Tibial nerve (tissue), 4 donors: Measurements from ENCODE around the gene FLRT1. TPM values are rescaled to one million over a fixed set of nuclear protein-coding genes. Genes with fewer than 3 reads are reported as not detected.

Source experiments
- DNase-seq, 2 donors: peaks; one replicate each; pipeline ENCODE4 v3.0.0-alpha.2; 2019; ENCODE audit warnings: low spot score in 2 of 2
- H3K27ac ChIP-seq, 4 donors: fragments of 200-600 bp; sonication (generic) in 3 of 4; one replicate each; pipeline ENCODE4 v1.5.1; 2017 to 2019; ENCODE audit warnings: mild to moderate bottlenecking in 1 of 4
- H3K27me3 ChIP-seq, 2 donors: fragments of 200-600 bp; sonication (generic) in 1 of 2; one replicate each; pipeline versions ENCODE4 v1.5.1 to v1.6.0; 2017 to 2019
- H3K36me3 ChIP-seq, 3 donors: fragments of 200-600 bp; sonication (generic); one replicate each; pipeline ENCODE4 v1.5.1; 2018 to 2019
- H3K4me1 ChIP-seq, 4 donors: fragments of 200-600 bp; sonication (generic) in 3 of 4; one replicate each; pipeline ENCODE4 v1.5.1; 2017 to 2019
- H3K4me3 ChIP-seq, 4 donors: fragments of 200-600 bp; sonication (generic) in 3 of 4; one replicate each; pipeline ENCODE4 v1.5.1; 2017 to 2019; ENCODE audit warnings: mild to moderate bottlenecking in 1 of 4, moderate library complexity in 1 of 4
- H3K9me3 ChIP-seq, 4 donors: fragments of 200-600 bp; sonication (generic) in 3 of 4; one replicate each; pipeline ENCODE4 v1.5.1; 2017 to 2019
- CTCF ChIP-seq, 5 experiments: fragments of 200-600 bp in 3 of 5; fragments of 450-650 bp in 2 of 5; sonication (generic) in 3 of 5; IDR thresholded peaks; one replicate each; pipeline ENCODE4 v1.5.1; 2016 to 2019; ENCODE audit warnings: antibody characterized with exemption in 5 of 5, mild to moderate bottlenecking in 3 of 5, moderate library complexity in 2 of 5
- EP300 ChIP-seq, 2 donors: sonication (generic); formaldehyde crosslinking; IDR thresholded peaks; one replicate each; pipeline ENCODE4 v1.6.1; 2017; ENCODE audit warnings: antibody characterized with exemption in 2 of 2, mild to moderate bottlenecking in 1 of 2
- POLR2A ChIP-seq, 2 donors: fragments of 450-650 bp; IDR thresholded peaks; one replicate each; pipeline ENCODE4 v1.6.1; 2017; ENCODE audit warnings: antibody characterized with exemption in 2 of 2, mild to moderate bottlenecking in 2 of 2, moderate library complexity in 2 of 2
- whole genome bisulfite sequencing, 2 donors: methylation state at CpG; one replicate each; pipeline ENCODE4 v1.1.5; 2018; 5-methylcytosine and 5-hydroxymethylcytosine counted together
- total RNA-seq, 4 donors: library from RNA; depleted of rRNA; stranded (reverse); fragments of >200 nt; gene quantifications; one replicate each; pipeline ENCODE4 v1.1.0, GENCODE V29; 2016

The FLRT1 gene
- total RNA-seq, 4 donors from 2014 or later = 0.39 to 2.1 (median 0.52) TPM

- no peak overlapping the region for H3K27ac ChIP-seq
- H3K27me3 ChIP-seq = no peaks in the 10 kb centered on the region
- WGBS, 2 donors = 92% methylated on average over 16 to 18 of the region's 18 CpGs
- no peak overlapping the region for H3K4me3 ChIP-seq
- H3K4me1 ChIP-seq = peaks cover 0 to 26% (median 12%) of the 10 kb centered on the region in 4 donors
- no peaks in the 10 kb centered on the region for H3K9me3 ChIP-seq
- no peak for TF ChIP-seq CTCF (IDR thresholded peaks at IDR 0.05)
- no peak for TF ChIP-seq POLR2A (IDR thresholded peaks at IDR 0.05)
- TF ChIP-seq EP300 (IDR thresholded peaks at IDR 0.05) = no peak
- H3K36me3 ChIP-seq = no peaks in the 10 kb centered on the region
- no peak for DNase-seq
Measured at GRCh38 chr11:64008914-64009633, 26.7 kb upstream of the FLRT1 start.

- no peak overlapping the region for H3K4me3 ChIP-seq
- 96 to 100% methylated on average over 8 of the region's 8 CpGs for WGBS, 2 donors
- no peaks in the 10 kb centered on the region for H3K9me3 ChIP-seq
- H3K36me3 ChIP-seq = no peaks in the 10 kb centered on the region
- no peaks in the 10 kb centered on the region for H3K27me3 ChIP-seq
- no peak overlapping the region for H3K27ac ChIP-seq
- H3K4me1 ChIP-seq = peaks cover 0 to 23% (median 12%) of the 10 kb centered on the region in 4 donors
- DNase-seq = no peak
- TF ChIP-seq EP300 (IDR thresholded peaks at IDR 0.05) (no peak), POLR2A (IDR thresholded peaks at IDR 0.05) (no peak), CTCF (IDR thresholded peaks at IDR 0.05) (no peak)
Measured at GRCh38 chr11:64009710-64010109, 26.0 kb upstream of the FLRT1 start.

- 96 to 98% methylated on average over 2 of the region's 2 CpGs for WGBS, 2 donors
- no peak for DNase-seq
- H3K4me3 ChIP-seq = no peak overlapping the region
- peaks cover 0 to 23% (median 12%) of the 10 kb centered on the region in 4 donors for H3K4me1 ChIP-seq
- no peaks in the 10 kb centered on the region for H3K9me3 ChIP-seq
- TF ChIP-seq EP300 (IDR thresholded peaks at IDR 0.05) (no peak), CTCF (IDR thresholded peaks at IDR 0.05) (no peak), POLR2A (IDR thresholded peaks at IDR 0.05) (no peak)
- H3K27ac ChIP-seq = no peak overlapping the region
- H3K27me3 ChIP-seq = no peaks in the 10 kb centered on the region
- H3K36me3 ChIP-seq = no peaks in the 10 kb centered on the region
Measured at GRCh38 chr11:64010783-64011182, 24.9 kb upstream of the FLRT1 start.

- no peak overlapping the region for H3K27ac ChIP-seq
- DNase-seq = no peak
Measured at GRCh38 chr11:64011371-64011770, 24.4 kb upstream of the FLRT1 start.

More at GRCh38 chr11:64011371-64011770, 24.4 kb upstream of the FLRT1 start:
- no peak for TF ChIP-seq POLR2A (IDR thresholded peaks at IDR 0.05)
- no peak for TF ChIP-seq EP300 (IDR thresholded peaks at IDR 0.05)
- no peak for TF ChIP-seq CTCF (IDR thresholded peaks at IDR 0.05)
- Histone ChIP-seq H3K9me3 (no peaks in the 10 kb centered on the region), H3K4me3 (no peak overlapping the region), H3K4me1 (peaks cover 0 to 19% (median 12%) of the 10 kb centered on the region in 4 donors), H3K36me3 (no peaks in the 10 kb centered on the region), H3K27me3 (no peaks in the 10 kb centered on the region)
- 82 to 84% methylated on average over 8 of the region's 8 CpGs for WGBS, 2 donors
